ENCODE results near the gene E2F2.
"Not testable (repeated sequence)": the region's sequence is repeated elsewhere in the genome, so short reads cannot be mapped to it uniquely, and the experiment has no call there.

E2F2 gene

DNA sequence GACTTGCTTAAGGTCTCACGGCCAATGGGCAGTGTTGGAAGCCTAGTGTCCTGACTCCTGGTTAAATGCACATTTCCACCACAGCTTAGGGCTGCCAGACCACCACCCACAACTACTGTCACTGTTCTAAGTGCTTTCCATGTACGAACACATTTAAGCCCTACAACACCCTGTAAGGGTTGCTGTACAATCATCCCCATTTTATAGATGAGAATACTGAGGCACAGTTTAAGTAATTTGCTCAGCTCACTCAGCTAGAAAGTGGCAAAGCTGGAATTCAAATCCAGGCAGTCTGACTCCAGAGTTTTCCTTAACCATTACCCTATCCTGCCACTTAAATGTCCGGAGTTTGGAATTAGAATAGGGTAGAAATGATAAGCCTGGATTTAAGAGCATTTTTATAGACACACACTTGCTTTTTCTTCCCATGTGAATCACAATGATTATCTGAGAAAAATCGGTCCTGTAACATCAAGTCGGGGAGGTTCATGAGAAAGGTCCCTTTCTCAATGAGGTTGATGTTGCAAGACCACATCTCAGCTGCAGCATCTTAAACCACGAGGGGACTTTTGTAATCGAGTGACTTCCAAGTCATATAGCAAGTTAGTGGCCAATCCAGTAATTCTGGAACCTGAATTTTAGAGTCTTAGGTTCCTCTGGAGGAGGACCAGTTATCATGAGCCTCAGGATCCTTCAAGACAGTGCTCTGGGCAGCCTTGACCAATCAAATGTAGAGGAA is 8.6 kb downstream of the E2F2 start:
- DNase-seq: no peak

DNA sequence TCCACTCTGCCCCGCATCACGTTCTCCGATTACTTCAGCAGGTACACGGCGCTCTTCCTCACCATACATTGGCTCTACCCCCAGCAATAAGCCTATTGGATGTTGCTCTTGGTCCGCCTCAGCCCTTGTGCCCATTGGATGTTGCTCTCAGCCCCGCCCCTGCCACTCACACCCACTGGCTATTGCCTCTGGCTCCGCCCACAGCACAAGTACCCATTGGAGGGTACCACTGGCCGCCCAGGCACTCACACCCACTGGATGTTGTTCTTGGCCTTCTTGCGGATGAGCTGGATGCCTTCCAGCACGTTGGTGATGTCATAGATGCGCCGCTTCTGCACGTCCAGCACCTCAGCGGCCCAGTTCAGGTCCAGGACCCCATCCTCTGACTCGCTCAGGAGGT is 9.4 kb downstream of the E2F2 start:
- peak; percentile 21 for DNase-seq

- no peak for DNase-seq
Measured at GRCh38 chr1:23517581-23517980, 13.5 kb downstream of the E2F2 start.

GRCh38 chr1:23515905-23516304 is 15.1 kb downstream of the E2F2 start:
- no peak for DNase-seq

- no peak for DNase-seq
Measured at GRCh38 chr1:23514111-23514679, 16.8 kb downstream of the E2F2 start.

DNA sequence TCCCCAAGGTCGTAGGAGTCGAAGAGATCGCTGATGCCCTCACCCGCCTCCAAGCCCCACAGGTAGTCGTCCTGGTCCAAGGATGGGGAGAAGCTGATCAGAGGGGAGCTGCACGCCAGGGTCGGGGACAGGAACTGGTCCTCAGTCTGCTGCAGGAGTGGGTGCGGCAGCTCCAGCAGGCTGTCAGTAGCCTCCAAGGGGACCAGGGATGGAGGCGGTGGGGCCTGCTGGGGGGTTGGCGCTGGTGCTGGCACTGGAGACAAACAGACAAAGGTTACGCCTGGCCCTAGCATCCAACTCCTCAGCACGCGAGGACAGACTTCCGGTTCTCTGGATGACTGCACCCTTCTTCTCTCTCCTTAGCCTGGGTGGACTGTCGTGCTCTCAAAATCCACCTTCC is 21.1 kb downstream of the E2F2 start:
- no peak for DNase-seq

GRCh38 chr1:23506376-23507107 is 24.5 kb downstream of the E2F2 start:
- no peak for DNase-seq

GRCh38 chr1:23505851-23506250 is 25.2 kb downstream of the E2F2 start:
- no peak for DNase-seq

GRCh38 chr1:23504156-23504555 is 26.9 kb downstream of the E2F2 start:
- DNase-seq: not testable (repeated sequence)

- no peak for DNase-seq
Measured at GRCh38 chr1:23502951-23503350, 28.1 kb downstream of the E2F2 start.

DNA sequence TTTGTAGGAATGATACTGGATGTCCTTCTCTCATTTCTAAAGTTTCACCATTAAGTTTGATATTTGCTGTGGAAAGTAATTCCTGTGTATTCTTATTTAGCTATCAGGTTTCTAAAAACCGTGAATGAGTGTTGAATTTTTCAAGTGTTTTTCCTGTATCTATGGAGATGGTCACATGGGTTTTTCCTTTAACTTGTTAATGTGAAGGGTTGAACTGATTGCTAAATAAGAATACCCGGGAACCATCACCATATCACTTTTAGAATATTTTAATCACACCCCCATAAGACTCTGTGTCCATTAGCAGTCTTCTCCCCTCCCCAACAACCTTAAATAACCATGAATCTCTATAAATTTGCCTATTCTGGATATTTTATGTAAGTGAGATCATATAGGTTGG is 30.6 kb downstream of the E2F2 start:
- no peak for DNase-seq

- no peak for DNase-seq
Measured at GRCh38 chr1:23497777-23498439, 33.1 kb downstream of the E2F2 start.

GRCh38 chr1:23496490-23497181 is 34.4 kb downstream of the E2F2 start:
- no peak for DNase-seq

DNA sequence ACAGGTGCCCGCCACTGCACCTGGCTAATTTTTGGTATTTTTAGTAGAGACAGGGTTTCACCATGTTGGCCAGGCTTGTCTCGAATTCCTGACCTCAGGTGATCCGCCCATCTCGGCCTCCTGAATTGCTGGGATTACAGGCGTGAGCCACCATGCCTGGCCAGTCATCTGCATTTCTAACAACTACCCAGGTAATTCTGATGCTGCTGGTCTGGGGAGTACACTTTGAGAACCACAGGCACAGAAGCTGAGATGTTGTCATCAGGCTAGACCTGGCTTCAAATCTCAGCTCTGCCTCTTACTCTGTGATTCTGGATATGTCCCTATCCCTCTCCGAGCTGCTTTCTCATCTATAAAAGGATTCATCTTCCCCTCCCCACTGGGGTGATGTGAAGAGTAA is 36.2 kb downstream of the E2F2 start:
- not testable (repeated sequence) for DNase-seq

GRCh38 chr1:23492776-23493175 is 38.3 kb downstream of the E2F2 start:
- not testable (repeated sequence) for DNase-seq

GRCh38 chr1:23492132-23492720 is 38.8 kb downstream of the E2F2 start:
- no peak for DNase-seq

- DNase-seq: no peak
Measured at GRCh38 chr1:23489842-23490241, 41.2 kb downstream of the E2F2 start.

GRCh38 chr1:23485002-23485332 is 46.1 kb downstream of the E2F2 start:
- DNase-seq: no peak

GRCh38 chr1:23484253-23485001 is 46.6 kb downstream of the E2F2 start:
- DNase-seq: peak; percentile 87

DNA sequence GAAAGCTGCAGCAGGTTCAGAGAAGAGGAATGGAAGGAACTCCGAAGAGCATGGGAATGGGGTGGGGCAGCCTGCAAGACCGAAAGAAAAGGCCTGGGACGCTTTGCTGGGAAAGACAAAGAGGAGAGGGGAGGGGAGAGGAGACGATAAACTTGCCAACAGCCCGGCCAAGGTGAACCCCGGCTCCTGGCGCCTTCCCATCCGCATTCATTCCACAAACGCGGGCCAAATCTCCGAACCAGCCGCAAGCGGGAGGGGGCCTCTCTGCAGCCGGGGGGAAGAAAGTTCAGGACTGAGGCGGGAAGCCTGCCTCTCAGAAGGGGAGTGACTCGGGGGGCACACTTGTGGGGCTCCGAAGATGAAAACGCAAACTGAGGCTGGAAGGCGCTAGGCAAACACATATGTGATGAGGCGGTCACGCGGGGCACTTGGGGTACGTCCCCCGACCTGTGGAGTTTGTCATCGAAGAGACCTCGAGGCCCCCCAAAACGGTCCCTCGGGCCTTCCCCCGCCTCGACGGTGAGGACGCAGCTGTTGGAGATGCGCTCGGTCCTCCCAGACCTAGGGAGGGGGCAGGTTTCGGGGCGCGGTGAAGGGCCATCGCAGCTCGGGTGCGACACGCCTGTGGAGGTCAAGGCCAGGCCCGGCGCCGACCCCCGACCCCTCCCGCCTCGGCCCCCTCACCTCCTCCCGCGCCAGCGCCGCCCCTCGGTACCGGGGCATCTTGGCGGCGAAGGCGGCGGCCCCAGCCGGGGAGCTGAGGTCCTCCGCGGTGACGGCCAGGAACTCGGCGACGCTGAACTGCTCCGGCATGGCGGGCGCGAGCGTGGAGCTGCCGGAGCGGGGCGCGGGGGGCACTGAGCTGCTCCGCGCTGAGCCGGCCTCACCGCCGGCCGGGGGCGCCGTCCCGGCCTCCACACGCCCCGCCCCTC is 47.4 kb downstream of the E2F2 start, which contains the start of gene ASAP3:
ASAP3 (minus strand) TSS at position 859 of the 932 bp plus-strand sequence; CDS start at position 813, 46 bp downstream.
- no peak for DNase-seq

DNA sequence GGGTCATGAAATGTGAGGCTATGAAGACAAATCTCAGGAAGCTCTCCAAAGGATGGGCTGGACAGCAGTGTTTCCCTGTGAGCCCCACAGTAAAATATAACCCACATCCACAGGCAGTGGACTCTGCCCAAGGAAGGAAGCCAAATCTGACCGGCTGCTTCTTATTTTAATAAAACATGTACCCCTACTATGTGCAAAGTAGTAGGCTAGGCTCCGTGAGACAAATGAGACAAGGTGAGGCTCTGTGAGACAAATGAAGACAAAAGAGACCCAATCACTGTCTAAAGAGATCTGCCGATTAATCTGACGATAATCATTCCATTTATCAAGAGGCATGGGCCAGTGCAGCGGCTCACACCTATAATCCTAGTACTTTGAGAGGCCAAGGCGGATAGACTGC is 49.1 kb downstream of the E2F2 start:
- no peak for DNase-seq
